ENCODE measurements around the gene MUC5AC. TPM values are rescaled to one million over a fixed set of nuclear protein-coding genes. Genes with fewer than 3 reads are reported as not detected.
"Not testable (repeated sequence)": the region's sequence is repeated elsewhere in the genome, so short reads cannot be mapped to it uniquely, and the experiment has no call there.

Gene MUC5AC
- total and polyA plus RNA-seq, 8 donors: 0.04 to 0.75 (median 0.37) TPM; not detected in 1

DNA sequence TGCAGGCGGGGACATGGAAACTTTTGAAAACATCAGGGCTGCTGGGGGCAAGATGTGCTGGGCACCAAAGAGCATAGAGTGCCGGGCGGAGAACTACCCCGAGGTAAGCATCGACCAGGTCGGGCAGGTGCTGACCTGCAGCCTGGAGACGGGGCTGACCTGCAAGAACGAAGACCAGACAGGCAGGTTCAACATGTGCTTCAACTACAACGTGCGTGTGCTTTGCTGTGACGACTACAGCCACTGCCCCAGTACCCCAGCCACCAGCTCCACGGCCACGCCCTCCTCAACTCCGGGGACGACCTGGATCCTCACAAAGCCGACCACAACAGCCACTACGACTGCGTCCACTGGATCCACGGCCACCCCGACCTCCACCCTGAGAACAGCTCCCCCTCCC, 84.5 kb downstream of the MUC5AC start:
- ATAC-seq (no peak), DNase-seq (no peak)
- intact Hi-C loops (cut with DNase I): no loop called here
- TF ChIP-seq, protein P1, sequence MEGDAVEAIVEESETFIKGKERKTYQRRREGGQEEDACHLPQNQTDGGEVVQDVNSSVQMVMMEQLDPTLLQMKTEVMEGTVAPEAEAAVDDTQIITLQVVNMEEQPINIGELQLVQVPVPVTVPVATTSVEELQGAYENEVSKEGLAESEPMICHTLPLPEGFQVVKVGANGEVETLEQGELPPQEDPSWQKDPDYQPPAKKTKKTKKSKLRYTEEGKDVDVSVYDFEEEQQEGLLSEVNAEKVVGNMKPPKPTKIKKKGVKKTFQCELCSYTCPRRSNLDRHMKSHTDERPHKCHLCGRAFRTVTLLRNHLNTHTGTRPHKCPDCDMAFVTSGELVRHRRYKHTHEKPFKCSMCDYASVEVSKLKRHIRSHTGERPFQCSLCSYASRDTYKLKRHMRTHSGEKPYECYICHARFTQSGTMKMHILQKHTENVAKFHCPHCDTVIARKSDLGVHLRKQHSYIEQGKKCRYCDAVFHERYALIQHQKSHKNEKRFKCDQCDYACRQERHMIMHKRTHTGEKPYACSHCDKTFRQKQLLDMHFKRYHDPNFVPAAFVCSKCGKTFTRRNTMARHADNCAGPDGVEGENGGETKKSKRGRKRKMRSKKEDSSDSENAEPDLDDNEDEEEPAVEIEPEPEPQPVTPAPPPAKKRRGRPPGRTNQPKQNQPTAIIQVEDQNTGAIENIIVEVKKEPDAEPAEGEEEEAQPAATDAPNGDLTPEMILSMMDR (IDR thresholded peaks at IDR 0.05): no peak
- no peak overlapping the region for H3K27ac ChIP-seq
- no peaks in the 10 kb centered on the region for H3K36me3 ChIP-seq
- H3K4me1 ChIP-seq: no peaks in the 10 kb centered on the region
- H3K27me3 ChIP-seq: no peaks in the 10 kb centered on the region
- peaks cover 0 to 11% of the 10 kb centered on the region in 2 donors for H3K9me3 ChIP-seq
- no peak overlapping the region for H3K4me3 ChIP-seq

DNA sequence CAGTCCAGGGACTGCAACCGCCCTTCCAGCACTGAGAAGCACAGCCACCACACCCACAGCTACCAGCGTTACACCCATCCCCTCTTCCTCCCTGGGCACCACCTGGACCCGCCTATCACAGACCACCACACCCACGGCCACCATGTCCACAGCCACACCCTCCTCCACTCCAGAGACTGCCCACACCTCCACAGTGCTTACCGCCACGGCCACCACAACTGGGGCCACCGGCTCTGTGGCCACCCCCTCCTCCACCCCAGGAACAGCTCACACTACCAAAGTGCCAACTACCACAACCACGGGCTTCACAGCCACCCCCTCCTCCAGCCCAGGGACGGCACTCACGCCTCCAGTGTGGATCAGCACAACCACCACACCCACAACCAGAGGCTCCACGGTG, 85.0 kb downstream of the MUC5AC start:
- H3K27me3 ChIP-seq; H3K36me3 ChIP-seq; DNase-seq; ATAC-seq; intact Hi-C loops (cut with DNase I); H3K4me3 ChIP-seq; H3K4me1 ChIP-seq; H3K27ac ChIP-seq: not testable (repeated sequence)
- H3K9me3 ChIP-seq: peaks cover 0 to 11% of the 10 kb centered on the region in 2 donors

DNA sequence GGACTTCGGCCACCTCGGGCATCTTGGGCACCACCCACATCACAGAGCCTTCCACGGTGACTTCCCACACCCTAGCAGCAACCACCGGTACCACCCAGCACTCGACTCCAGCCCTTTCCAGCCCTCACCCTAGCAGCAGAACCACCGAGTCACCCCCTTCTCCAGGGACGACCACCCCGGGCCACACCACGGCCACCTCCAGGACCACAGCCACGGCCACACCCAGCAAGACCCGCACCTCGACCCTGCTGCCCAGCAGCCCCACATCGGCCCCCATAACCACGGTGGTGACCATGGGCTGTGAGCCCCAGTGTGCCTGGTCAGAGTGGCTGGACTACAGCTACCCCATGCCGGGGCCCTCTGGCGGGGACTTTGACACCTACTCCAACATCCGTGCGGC, 85.8 kb downstream of the MUC5AC start:
- H3K9me3 ChIP-seq: peaks cover 0 to 11% of the 10 kb centered on the region in 2 donors
- H3K27ac ChIP-seq; DNase-seq; ATAC-seq; H3K27me3 ChIP-seq; H3K36me3 ChIP-seq; H3K4me1 ChIP-seq; H3K4me3 ChIP-seq; intact Hi-C loops (cut with DNase I): not testable (repeated sequence)

DNA sequence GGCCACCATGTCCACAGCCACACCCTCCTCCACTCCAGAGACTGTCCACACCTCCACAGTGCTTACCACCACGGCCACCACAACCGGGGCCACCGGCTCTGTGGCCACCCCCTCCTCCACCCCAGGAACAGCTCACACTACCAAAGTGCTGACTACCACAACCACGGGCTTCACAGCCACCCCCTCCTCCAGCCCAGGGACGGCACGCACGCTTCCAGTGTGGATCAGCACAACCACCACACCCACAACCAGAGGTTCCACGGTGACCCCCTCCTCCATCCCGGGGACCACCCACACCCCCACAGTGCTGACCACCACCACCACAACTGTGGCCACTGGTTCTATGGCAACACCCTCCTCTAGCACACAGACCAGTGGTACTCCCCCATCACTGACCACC, 86.8 kb downstream of the MUC5AC start:
- not testable (repeated sequence) for ATAC-seq

DNA sequence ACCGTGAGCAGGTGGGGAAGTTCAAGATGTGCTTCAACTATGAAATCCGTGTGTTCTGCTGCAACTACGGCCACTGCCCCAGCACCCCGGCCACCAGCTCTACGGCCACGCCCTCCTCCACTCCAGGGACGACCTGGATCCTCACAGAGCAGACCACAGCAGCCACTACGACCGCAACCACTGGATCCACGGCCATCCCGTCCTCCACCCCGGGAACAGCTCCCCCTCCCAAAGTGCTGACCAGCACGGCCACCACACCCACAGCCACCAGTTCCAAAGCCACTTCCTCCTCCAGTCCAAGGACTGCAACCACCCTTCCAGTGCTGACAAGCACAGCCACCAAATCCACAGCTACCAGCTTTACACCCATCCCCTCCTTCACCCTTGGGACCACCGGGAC, 88.0 kb downstream of the MUC5AC start:
- intact Hi-C loops (cut with DNase I): not testable (repeated sequence)

More for the DNA sequence above, 86.8 kb downstream of the MUC5AC start:
- H3K4me1 ChIP-seq; H3K4me3 ChIP-seq; H3K36me3 ChIP-seq; intact Hi-C loops (cut with DNase I); H3K27me3 ChIP-seq; H3K27ac ChIP-seq; DNase-seq: not testable (repeated sequence)
- peaks cover 0 to 11% of the 10 kb centered on the region in 2 donors for H3K9me3 ChIP-seq

DNA sequence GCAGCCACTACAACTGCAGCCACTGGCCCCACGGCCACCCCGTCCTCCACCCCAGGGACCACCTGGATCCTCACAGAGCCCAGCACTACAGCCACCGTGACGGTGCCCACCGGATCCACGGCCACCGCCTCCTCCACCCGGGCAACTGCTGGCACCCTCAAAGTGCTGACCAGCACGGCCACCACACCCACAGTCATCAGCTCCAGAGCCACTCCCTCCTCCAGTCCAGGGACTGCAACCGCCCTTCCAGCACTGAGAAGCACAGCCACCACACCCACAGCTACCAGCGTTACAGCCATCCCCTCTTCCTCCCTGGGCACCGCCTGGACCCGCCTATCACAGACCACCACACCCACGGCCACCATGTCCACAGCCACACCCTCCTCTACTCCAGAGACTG, 88.5 kb downstream of the MUC5AC start:
- peaks cover 0 to 10% of the 10 kb centered on the region in 2 donors for H3K9me3 ChIP-seq
- ATAC-seq; intact Hi-C loops (cut with DNase I); H3K27me3 ChIP-seq; H3K36me3 ChIP-seq; H3K4me3 ChIP-seq; H3K27ac ChIP-seq; H3K4me1 ChIP-seq; DNase-seq: not testable (repeated sequence)

More for the DNA sequence above, 88.0 kb downstream of the MUC5AC start:
- H3K4me3 ChIP-seq, DNase-seq, H3K27ac ChIP-seq, ATAC-seq, H3K36me3 ChIP-seq, H3K4me1 ChIP-seq, H3K27me3 ChIP-seq: not testable (repeated sequence)
- H3K9me3 ChIP-seq: peaks cover 0 to 11% of the 10 kb centered on the region in 2 donors

DNA sequence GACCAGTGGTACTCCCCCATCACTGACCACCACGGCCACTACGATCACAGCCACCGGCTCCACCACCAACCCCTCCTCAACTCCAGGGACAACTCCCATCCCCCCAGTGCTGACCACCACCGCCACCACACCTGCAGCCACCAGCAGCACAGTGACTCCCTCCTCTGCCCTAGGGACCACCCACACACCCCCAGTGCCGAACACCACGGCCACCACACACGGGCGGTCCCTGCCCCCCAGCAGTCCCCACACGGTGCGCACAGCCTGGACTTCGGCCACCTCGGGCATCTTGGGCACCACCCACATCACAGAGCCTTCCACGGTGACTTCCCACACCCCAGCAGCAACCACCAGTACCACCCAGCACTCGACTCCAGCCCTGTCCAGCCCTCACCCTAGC, 89.3 kb downstream of the MUC5AC start:
- H3K36me3 ChIP-seq; H3K27ac ChIP-seq; H3K4me3 ChIP-seq; H3K27me3 ChIP-seq; H3K4me1 ChIP-seq; ATAC-seq; H3K9me3 ChIP-seq; DNase-seq; intact Hi-C loops (cut with DNase I): not testable (repeated sequence)

DNA sequence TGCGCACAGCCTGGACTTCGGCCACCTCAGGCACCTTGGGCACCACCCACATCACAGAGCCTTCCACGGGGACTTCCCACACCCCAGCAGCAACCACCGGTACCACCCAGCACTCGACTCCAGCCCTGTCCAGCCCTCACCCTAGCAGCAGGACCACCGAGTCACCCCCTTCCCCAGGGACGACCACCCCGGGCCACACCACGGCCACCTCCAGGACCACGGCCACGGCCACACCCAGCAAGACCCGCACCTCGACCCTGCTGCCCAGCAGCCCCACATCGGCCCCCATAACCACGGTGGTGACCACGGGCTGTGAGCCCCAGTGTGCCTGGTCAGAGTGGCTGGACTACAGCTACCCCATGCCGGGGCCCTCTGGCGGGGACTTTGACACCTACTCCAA, 91.2 kb downstream of the MUC5AC start:
- DNase-seq; H3K36me3 ChIP-seq; H3K4me3 ChIP-seq; H3K4me1 ChIP-seq; H3K27ac ChIP-seq; ATAC-seq; intact Hi-C loops (cut with DNase I); H3K27me3 ChIP-seq; H3K9me3 ChIP-seq: not testable (repeated sequence)

DNA sequence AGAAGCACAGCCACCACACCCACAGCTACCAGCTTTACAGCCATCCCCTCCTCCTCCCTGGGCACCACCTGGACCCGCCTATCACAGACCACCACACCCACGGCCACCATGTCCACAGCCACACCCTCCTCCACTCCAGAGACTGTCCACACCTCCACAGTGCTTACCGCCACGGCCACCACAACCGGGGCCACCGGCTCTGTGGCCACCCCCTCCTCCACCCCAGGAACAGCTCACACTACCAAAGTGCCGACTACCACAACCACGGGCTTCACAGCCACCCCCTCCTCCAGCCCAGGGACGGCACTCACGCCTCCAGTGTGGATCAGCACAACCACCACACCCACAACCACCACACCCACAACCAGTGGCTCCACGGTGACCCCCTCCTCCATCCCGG, 92.7 kb downstream of the MUC5AC start:
- H3K4me3 ChIP-seq; ATAC-seq; intact Hi-C loops (cut with DNase I); H3K27ac ChIP-seq; H3K36me3 ChIP-seq; DNase-seq; H3K27me3 ChIP-seq; H3K9me3 ChIP-seq; H3K4me1 ChIP-seq: not testable (repeated sequence)

Other genes with a start within 250 kb of the MUC5AC start
- gene CHID1, start 247.1 kb upstream of the MUC5AC start, total RNA-seq: 10 to 100 TPM; 92.7 to 94.2 TPM
- 10 to 100 TPM; 81.4 to 95.7 (median 93.7) TPM for gene CHID1, start 247.1 kb upstream of the MUC5AC start, polyA plus RNA-seq (ENCODE audit: insufficient read length in 6 of 6)
- gene AP2A2, start 232.1 kb upstream of the MUC5AC start, total RNA-seq: 10 to 100 TPM; 97.1 to 98.4 TPM
- gene AP2A2, start 232.1 kb upstream of the MUC5AC start, polyA plus RNA-seq (ENCODE audit: insufficient read length in 6 of 6): 10 to 100 TPM; 77.0 to 91.2 (median 81.4) TPM
- not detected for gene MUC6, start 121.2 kb upstream of the MUC5AC start, total RNA-seq
- gene MUC6, start 121.2 kb upstream of the MUC5AC start, polyA plus RNA-seq (ENCODE audit: insufficient read length in 6 of 6): 1 to 10 TPM in 1 of 6 donors, under 1 TPM in 5; 0.34 to 1.0 (median 0.56) TPM
- not detected for gene MUC2, start 83.1 kb upstream of the MUC5AC start, total RNA-seq
- under 1 TPM in 5 of 6 donors, not detected in 1; 0.02 to 0.03 (median 0.03) TPM for gene MUC2, start 83.1 kb upstream of the MUC5AC start, polyA plus RNA-seq (ENCODE audit: insufficient read length in 6 of 6)
- 10 to 100 TPM in 1 of 2 donors, under 1 TPM in 1; 0.06 to 33.4 TPM for gene MUC5B, start 65.1 kb downstream of the MUC5AC start, total RNA-seq
- under 1 TPM; 0.13 to 0.40 (median 0.27) TPM for gene MUC5B, start 65.1 kb downstream of the MUC5AC start, polyA plus RNA-seq (ENCODE audit: insufficient read length in 6 of 6)
- 10 to 100 TPM; 54.7 to 63.5 TPM for gene TOLLIP, start 151.7 kb downstream of the MUC5AC start, total RNA-seq
- gene TOLLIP, start 151.7 kb downstream of the MUC5AC start, polyA plus RNA-seq (ENCODE audit: insufficient read length in 6 of 6): 10 to 100 TPM; 22.4 to 32.6 (median 25.0) TPM
- under 1 TPM; 0.13 to 0.32 TPM for gene BRSK2, start 232.0 kb downstream of the MUC5AC start, total RNA-seq
- gene BRSK2, start 232.0 kb downstream of the MUC5AC start, polyA plus RNA-seq (ENCODE audit: insufficient read length in 6 of 6): 1 to 10 TPM in 2 of 6 donors, under 1 TPM in 4; 0.39 to 1.1 (median 0.83) TPM